ENCODE results near the gene SHANK2. TPM values are rescaled to one million over a fixed set of nuclear protein-coding genes. Genes with fewer than 3 reads are reported as not detected.

Gene SHANK2
- total RNA-seq, 6 donors from 2014 or later = 43.6 to 277 (median 75.5) TPM

DNA sequence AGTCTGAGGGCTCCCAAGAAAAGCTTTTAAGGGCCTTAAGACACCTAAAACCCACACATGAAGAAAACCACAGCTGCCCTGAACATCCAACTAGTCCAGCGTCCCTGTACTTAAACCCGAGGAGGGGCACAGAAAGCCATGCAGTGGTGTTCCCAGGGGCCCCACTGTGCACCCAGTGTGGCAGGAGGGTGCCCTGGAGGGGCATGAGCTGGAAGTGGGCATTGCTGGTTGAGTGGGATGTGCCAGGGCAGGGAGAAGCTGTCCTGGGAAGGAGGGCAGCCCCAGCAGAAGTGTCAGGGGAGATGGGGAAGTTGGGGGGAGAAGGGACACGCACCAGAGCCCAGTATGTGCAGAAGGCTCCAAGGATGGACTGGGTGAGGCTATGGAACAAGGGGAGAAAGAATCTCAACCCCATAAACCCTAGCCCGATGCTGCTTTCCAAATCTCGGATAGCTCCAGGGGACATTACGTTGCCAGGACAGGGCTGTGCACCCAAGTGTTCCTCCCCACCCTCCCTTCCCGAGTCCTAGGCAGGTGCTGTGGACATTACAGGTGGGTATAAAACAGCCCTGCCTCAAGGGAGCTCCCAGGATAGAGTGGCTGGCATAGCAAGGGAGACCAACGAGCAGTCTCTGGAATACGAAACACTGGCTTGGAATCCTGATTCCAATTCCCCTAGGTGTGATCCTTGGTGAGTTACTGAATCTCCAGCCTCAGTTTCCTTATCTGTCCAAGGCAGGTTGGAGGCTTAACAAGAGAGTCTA, 44.2 kb downstream of the SHANK2 start:
- no peaks in the 10 kb centered on the region for H3K27me3 ChIP-seq
- no peak overlapping the region for H3K4me3 ChIP-seq
- H3K27ac ChIP-seq = no peak overlapping the region
- peaks cover 8 to 23% (median 14%) of the 10 kb centered on the region in 4 donors for H3K4me1 ChIP-seq
- H3K36me3 ChIP-seq = no peaks in the 10 kb centered on the region
- TF ChIP-seq POLR2AphosphoS5 (IDR thresholded peaks at IDR 0.05) = no peak
- no peak for TF ChIP-seq POLR2A (IDR thresholded peaks at IDR 0.05)
- TF ChIP-seq, protein P1, sequence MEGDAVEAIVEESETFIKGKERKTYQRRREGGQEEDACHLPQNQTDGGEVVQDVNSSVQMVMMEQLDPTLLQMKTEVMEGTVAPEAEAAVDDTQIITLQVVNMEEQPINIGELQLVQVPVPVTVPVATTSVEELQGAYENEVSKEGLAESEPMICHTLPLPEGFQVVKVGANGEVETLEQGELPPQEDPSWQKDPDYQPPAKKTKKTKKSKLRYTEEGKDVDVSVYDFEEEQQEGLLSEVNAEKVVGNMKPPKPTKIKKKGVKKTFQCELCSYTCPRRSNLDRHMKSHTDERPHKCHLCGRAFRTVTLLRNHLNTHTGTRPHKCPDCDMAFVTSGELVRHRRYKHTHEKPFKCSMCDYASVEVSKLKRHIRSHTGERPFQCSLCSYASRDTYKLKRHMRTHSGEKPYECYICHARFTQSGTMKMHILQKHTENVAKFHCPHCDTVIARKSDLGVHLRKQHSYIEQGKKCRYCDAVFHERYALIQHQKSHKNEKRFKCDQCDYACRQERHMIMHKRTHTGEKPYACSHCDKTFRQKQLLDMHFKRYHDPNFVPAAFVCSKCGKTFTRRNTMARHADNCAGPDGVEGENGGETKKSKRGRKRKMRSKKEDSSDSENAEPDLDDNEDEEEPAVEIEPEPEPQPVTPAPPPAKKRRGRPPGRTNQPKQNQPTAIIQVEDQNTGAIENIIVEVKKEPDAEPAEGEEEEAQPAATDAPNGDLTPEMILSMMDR (IDR thresholded peaks at IDR 0.05) = no peak
- TF ChIP-seq EP300 (IDR thresholded peaks at IDR 0.05) = no peak
- H3K9me3 ChIP-seq = no peaks in the 10 kb centered on the region
- DNase-seq (no peak), ATAC-seq (ENCODE audit: low FRiP score in 2 of 2) (no peak)
- 92 to 99% methylated on average over 9 of the region's 9 CpGs for WGBS, 2 donors

DNA sequence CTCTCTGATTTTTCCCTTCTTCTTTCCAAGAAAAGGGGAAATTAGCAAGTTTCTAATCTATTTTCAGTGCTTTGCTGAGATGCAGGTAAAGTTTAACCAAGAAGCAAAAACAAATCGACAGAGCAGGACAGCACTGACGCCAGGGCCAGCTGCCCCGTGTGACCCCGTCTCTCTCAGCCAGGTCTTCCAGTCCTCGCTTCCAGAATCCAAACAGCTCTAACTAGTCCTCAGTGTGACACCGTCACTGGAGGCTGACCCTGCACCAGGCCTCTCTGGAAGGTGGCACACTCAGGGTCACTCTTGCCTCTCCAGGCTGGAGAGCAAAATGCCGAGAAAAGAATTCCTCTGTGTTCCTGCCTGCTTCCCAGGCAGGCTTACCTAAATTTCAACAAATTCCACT, 44.8 kb downstream of the SHANK2 start:
- TF ChIP-seq POLR2A (IDR thresholded peaks at IDR 0.05) = no peak
- no peaks in the 10 kb centered on the region for H3K27me3 ChIP-seq
- no peak for DNase-seq
- no peak overlapping the region for H3K4me3 ChIP-seq
- H3K27ac ChIP-seq = no peak overlapping the region
- peaks cover 8 to 23% (median 14%) of the 10 kb centered on the region in 4 donors for H3K4me1 ChIP-seq
- no peaks in the 10 kb centered on the region for H3K36me3 ChIP-seq
- no peak for ATAC-seq (ENCODE audit: low FRiP score in 2 of 2)
- no peaks in the 10 kb centered on the region for H3K9me3 ChIP-seq
- 76 to 92% methylated on average over 6 to 7 of the region's 7 CpGs for WGBS, 2 donors

DNA sequence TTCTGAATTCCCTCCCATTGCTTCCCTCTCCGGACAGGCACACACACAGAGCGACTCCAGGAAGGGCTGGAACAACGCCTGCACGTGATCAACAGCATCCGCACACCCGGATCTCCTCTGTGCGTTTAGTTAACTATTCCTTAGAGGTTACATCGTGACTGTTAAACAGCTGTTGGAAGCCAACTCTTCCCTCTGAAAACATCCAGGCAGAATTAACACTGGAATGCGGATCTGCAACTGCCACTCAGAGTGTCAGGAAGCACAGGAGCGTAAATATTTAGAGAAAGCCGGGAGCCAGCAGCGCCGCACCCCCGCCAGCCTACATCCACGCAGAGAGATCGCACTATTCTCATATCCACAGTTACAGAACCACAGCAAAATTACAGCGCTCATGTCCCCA, 46.2 kb downstream of the SHANK2 start:
- 23 to 29% methylated on average over 17 of the region's 17 CpGs for WGBS, 2 donors
- no peak overlapping the region for H3K4me3 ChIP-seq
- peak in 1 of 2 donors; percentile 30 for DNase-seq

GRCh38 chr11:71204748-71205664, 47.4 kb downstream of the SHANK2 start:
- H3K9me3 ChIP-seq = no peaks in the 10 kb centered on the region
- ATAC-seq (ENCODE audit: low FRiP score in 2 of 2) (peak in 1 of 2 donors; percentile 2), DNase-seq (no peak)
- no peaks in the 10 kb centered on the region for H3K36me3 ChIP-seq
- H3K4me1 ChIP-seq = peaks cover 8 to 23% (median 14%) of the 10 kb centered on the region in 4 donors
- H3K4me3 ChIP-seq = no peak overlapping the region
- 92 to 100% methylated on average over 2 to 18 of the region's 18 CpGs for WGBS, 2 donors
- H3K27ac ChIP-seq = no peak overlapping the region
- no peaks in the 10 kb centered on the region for H3K27me3 ChIP-seq
- no peak for TF ChIP-seq EP300 (IDR thresholded peaks at IDR 0.05)
- TF ChIP-seq, protein P1 (IDR thresholded peaks at IDR 0.05) = no peak
- TF ChIP-seq POLR2AphosphoS5 (IDR thresholded peaks at IDR 0.05) = no peak
- TF ChIP-seq POLR2A (IDR thresholded peaks at IDR 0.05) = no peak

More for the DNA sequence above, 46.2 kb downstream of the SHANK2 start:
- no peaks in the 10 kb centered on the region for H3K27me3 ChIP-seq
- H3K9me3 ChIP-seq = no peaks in the 10 kb centered on the region
- no peak for TF ChIP-seq POLR2A (IDR thresholded peaks at IDR 0.05)
- TF ChIP-seq POLR2AphosphoS5 (IDR thresholded peaks at IDR 0.05) = no peak
- TF ChIP-seq, protein P1 (IDR thresholded peaks at IDR 0.05) = no peak
- TF ChIP-seq EP300 (IDR thresholded peaks at IDR 0.05) = no peak
- ATAC-seq (ENCODE audit: low FRiP score in 2 of 2) = peak in 1 of 2 donors; percentile 14
- no peak overlapping the region for H3K27ac ChIP-seq
- no peaks in the 10 kb centered on the region for H3K36me3 ChIP-seq
- peaks cover 8 to 23% (median 14%) of the 10 kb centered on the region in 4 donors for H3K4me1 ChIP-seq

GRCh38 chr11:71204294-71204693, 48.1 kb downstream of the SHANK2 start:
- Histone ChIP-seq H3K27ac (no peak overlapping the region), H3K4me3 (no peak overlapping the region), H3K4me1 (peaks cover 8 to 23% (median 14%) of the 10 kb centered on the region in 4 donors), H3K9me3 (no peaks in the 10 kb centered on the region), H3K27me3 (no peaks in the 10 kb centered on the region), H3K36me3 (no peaks in the 10 kb centered on the region)
- ATAC-seq (ENCODE audit: low FRiP score in 2 of 2) (no peak), DNase-seq (no peak)
- TF ChIP-seq POLR2A (IDR thresholded peaks at IDR 0.05) (no peak), EP300 (IDR thresholded peaks at IDR 0.05) (no peak), POLR2AphosphoS5 (IDR thresholded peaks at IDR 0.05) (no peak)
- TF ChIP-seq, protein P1 (IDR thresholded peaks at IDR 0.05) = no peak
- 82 to 86% methylated on average over 12 to 16 of the region's 16 CpGs for WGBS, 2 donors

Measured in upper lobe of left lung (tissue), 6 donors.